Loucy (cell line): ENCODE data around the gene PIAS4.
A peak's percentile ranks its signal among the peaks of the same experiment; 100 is the strongest.

Experiments used
- EZH2phosphoT487 ChIP-seq: fragments of 200-600 bp; IDR thresholded peaks from 2 replicates; pipeline ENCODE4 v1.6.1; 2018; ENCODE audit warnings: antibody characterized with exemption, mild to moderate bottlenecking, moderate library complexity, borderline replicate concordance
- TF ChIP-seq, protein P1 (sequence below): fragments of 200-600 bp; sonication (generic); conservative IDR thresholded peaks from 2 replicates; pipeline ENCODE4 v1.5.1; 2014; ENCODE audit warnings: mild to moderate bottlenecking, antibody characterized with exemption, low read length

DNA sequence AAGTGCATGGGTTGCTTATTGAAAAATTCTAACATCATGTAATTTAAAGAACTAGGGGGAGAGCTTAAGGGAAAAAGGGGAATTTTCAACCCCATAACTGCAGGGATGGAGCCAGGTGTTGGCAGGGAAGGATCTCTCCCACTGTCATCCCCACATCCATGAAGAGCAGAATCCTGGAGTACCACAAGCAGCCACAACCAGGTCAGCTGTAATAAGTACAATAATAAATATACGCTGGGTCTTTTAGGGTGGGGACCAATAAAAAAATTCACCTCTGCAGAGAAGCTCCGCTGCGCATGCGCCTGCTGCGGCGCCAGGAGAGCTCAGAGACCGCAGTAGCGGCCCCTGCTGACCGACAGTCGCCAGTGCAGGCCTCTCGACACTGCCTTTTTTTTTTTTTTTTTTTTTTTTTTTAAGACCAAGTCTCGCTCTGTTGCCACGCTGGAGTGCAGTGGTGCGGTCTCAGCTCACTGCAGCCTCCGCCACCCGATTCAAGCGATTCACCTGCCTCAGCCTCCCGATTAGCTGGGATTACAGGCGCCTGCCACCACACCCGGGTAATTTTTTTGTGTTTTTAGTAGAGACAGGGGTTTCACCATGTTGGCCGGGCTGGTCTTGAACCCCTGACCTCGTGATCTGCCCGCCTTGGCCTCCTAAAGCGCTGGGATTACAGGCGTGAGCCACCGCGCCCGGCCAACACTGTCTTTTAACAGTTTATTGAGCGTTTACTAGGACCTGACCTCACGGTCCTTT lies 19.7 kb upstream of the PIAS4 start:
- TF ChIP-seq, protein P1, sequence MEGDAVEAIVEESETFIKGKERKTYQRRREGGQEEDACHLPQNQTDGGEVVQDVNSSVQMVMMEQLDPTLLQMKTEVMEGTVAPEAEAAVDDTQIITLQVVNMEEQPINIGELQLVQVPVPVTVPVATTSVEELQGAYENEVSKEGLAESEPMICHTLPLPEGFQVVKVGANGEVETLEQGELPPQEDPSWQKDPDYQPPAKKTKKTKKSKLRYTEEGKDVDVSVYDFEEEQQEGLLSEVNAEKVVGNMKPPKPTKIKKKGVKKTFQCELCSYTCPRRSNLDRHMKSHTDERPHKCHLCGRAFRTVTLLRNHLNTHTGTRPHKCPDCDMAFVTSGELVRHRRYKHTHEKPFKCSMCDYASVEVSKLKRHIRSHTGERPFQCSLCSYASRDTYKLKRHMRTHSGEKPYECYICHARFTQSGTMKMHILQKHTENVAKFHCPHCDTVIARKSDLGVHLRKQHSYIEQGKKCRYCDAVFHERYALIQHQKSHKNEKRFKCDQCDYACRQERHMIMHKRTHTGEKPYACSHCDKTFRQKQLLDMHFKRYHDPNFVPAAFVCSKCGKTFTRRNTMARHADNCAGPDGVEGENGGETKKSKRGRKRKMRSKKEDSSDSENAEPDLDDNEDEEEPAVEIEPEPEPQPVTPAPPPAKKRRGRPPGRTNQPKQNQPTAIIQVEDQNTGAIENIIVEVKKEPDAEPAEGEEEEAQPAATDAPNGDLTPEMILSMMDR = peak; percentile 71
- TF ChIP-seq EZH2phosphoT487 = no peak
